Upper lobe of left lung (tissue), 4 donors: ENCODE results near the gene AHNAK.

Experiments used
- POLR2AphosphoS5 ChIP-seq, 2 donors: sonication (generic); formaldehyde crosslinking; IDR thresholded peaks; one replicate each; pipeline ENCODE4 v1.5.1; 2017; ENCODE audit warnings: antibody characterized with exemption in 2 of 2
- TF ChIP-seq, protein P1 (sequence below), 6 experiments: fragments of 450-650 bp in 4 of 6; fragments of 200-600 bp in 2 of 6; sonication (generic) in 2 of 6; IDR thresholded peaks; one replicate each; pipeline ENCODE4 v1.5.1; 2016 to 2019; ENCODE audit warnings: antibody characterized with exemption in 6 of 6

GRCh38 chr11:62559204-62559603, 12.6 kb upstream of the AHNAK start:
- TF ChIP-seq, protein P1, sequence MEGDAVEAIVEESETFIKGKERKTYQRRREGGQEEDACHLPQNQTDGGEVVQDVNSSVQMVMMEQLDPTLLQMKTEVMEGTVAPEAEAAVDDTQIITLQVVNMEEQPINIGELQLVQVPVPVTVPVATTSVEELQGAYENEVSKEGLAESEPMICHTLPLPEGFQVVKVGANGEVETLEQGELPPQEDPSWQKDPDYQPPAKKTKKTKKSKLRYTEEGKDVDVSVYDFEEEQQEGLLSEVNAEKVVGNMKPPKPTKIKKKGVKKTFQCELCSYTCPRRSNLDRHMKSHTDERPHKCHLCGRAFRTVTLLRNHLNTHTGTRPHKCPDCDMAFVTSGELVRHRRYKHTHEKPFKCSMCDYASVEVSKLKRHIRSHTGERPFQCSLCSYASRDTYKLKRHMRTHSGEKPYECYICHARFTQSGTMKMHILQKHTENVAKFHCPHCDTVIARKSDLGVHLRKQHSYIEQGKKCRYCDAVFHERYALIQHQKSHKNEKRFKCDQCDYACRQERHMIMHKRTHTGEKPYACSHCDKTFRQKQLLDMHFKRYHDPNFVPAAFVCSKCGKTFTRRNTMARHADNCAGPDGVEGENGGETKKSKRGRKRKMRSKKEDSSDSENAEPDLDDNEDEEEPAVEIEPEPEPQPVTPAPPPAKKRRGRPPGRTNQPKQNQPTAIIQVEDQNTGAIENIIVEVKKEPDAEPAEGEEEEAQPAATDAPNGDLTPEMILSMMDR (IDR thresholded peaks at IDR 0.05): no peak
- no peak for TF ChIP-seq POLR2AphosphoS5 (IDR thresholded peaks at IDR 0.05)
